Hindlimb muscle (tissue), 1 donor: ENCODE measurements around the gene MRPS2. TPM values are rescaled to one million over a fixed set of nuclear protein-coding genes. Genes with fewer than 3 reads are reported as not detected.

Source experiments
- DNase-seq: peaks from one replicate; pipeline ENCODE4 v3.0.0-alpha.2; 2013
- polyA plus RNA-seq: library from polyadenylated mRNA; unstranded; fragments of 120-200 nt; gene quantifications from one replicate; pipeline ENCODE4 v1.2.1, GENCODE V29; 2013; ENCODE audit not compliant: insufficient read length

The MRPS2 gene
- polyA plus RNA-seq, 1 donor, result 38.3 TPM

- no peak for DNase-seq
Measured at GRCh38 chr9:135480940-135481310, 19.6 kb upstream of the MRPS2 start.

GRCh38 chr9:135482015-135482754 lies 18.3 kb upstream of the MRPS2 start:
- no peak for DNase-seq

GRCh38 chr9:135484460-135485277 lies 15.8 kb upstream of the MRPS2 start:
- DNase-seq, result no peak

GRCh38 chr9:135485385-135485784 lies 15.1 kb upstream of the MRPS2 start:
- DNase-seq, result no peak

GRCh38 chr9:135485832-135486231 lies 14.7 kb upstream of the MRPS2 start:
- DNase-seq, result no peak

GRCh38 chr9:135486267-135487065 lies 14.0 kb upstream of the MRPS2 start:
- DNase-seq, result no peak

GRCh38 chr9:135487281-135488012 lies 13.0 kb upstream of the MRPS2 start:
- no peak for DNase-seq

GRCh38 chr9:135488013-135488330 lies 12.5 kb upstream of the MRPS2 start:
- DNase-seq, result no peak

GRCh38 chr9:135488527-135488926 lies 12.0 kb upstream of the MRPS2 start:
- no peak for DNase-seq

- no peak for DNase-seq
Measured at GRCh38 chr9:135489188-135489906, 11.1 kb upstream of the MRPS2 start.

- no peak for DNase-seq
Measured at GRCh38 chr9:135490166-135490870, 10.2 kb upstream of the MRPS2 start.

GRCh38 chr9:135490980-135491464 lies 9.5 kb upstream of the MRPS2 start:
- DNase-seq, result no peak

- DNase-seq, result no peak
Measured at GRCh38 chr9:135491764-135492163, 8.7 kb upstream of the MRPS2 start.

GRCh38 chr9:135492886-135493669 lies 7.4 kb upstream of the MRPS2 start:
- DNase-seq, result no peak

- no peak for DNase-seq
Measured at GRCh38 chr9:135494791-135495559, 5.5 kb upstream of the MRPS2 start.

GRCh38 chr9:135498381-135499126 lies 1.9 kb upstream of the MRPS2 start:
- no peak for DNase-seq

GRCh38 chr9:135499326-135500070 lies 984 bp upstream of the MRPS2 start:
- peak; percentile 90 for DNase-seq

- peak; percentile 53 for DNase-seq
Measured at GRCh38 chr9:135500071-135500524, 384 bp upstream of the MRPS2 start.
